Measurements from ENCODE around the gene PAN3.

DNA sequence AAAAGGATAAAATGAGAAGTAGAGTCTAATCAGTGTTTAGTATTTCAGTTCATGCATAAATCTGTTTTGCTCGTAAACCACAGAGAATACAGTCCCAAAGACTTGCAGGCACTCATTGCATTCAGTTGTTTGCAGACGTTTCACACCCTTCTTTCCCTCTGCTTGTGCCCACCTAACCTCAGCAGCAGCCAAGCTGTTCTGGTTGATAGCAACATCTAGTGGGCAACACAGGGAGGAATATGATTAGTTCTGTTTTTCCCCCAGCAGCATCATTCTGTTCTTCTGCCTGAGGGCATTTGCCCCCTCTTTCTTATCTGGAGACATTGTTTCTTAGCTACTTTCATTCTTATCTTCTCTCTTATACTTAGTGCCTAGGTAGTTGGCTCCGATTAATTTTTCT is 135.6 kb downstream of the PAN3 start:
- no peak for TF ChIP-seq POLR2AphosphoS5 (IDR thresholded peaks at IDR 0.05; ENCODE audit: insufficient read depth in 1 of 2, low read depth in 1 of 2)
- TF ChIP-seq, protein P1, sequence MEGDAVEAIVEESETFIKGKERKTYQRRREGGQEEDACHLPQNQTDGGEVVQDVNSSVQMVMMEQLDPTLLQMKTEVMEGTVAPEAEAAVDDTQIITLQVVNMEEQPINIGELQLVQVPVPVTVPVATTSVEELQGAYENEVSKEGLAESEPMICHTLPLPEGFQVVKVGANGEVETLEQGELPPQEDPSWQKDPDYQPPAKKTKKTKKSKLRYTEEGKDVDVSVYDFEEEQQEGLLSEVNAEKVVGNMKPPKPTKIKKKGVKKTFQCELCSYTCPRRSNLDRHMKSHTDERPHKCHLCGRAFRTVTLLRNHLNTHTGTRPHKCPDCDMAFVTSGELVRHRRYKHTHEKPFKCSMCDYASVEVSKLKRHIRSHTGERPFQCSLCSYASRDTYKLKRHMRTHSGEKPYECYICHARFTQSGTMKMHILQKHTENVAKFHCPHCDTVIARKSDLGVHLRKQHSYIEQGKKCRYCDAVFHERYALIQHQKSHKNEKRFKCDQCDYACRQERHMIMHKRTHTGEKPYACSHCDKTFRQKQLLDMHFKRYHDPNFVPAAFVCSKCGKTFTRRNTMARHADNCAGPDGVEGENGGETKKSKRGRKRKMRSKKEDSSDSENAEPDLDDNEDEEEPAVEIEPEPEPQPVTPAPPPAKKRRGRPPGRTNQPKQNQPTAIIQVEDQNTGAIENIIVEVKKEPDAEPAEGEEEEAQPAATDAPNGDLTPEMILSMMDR (IDR thresholded peaks at IDR 0.05) = no peak
- TF ChIP-seq POLR2A (IDR thresholded peaks at IDR 0.05) = no peak
